Lung (tissue), 12 donors: ENCODE data around the gene TNS4. TPM values are rescaled to one million over a fixed set of nuclear protein-coding genes. Genes with fewer than 3 reads are reported as not detected.

Source experiments
- ATAC-seq: fragments of 200-7000 bp; cut with Tn5 transposase; one replicate; pipeline ENCODE4 v1.9.1; 2020; ENCODE audit warnings: moderate number of reproducible peaks; ENCODE audit not compliant: insufficient read depth, low FRiP score
- DNase-seq, 3 donors: peaks; one replicate each; pipeline ENCODE4 v3.0.0-alpha.2; 2013 to 2017
- H3K27ac ChIP-seq, 2 donors: one replicate each; pipeline ENCODE4 v1.5.1; 2013; ENCODE audit warnings: mild to moderate bottlenecking in 2 of 2, moderate library complexity in 2 of 2, control low read depth in 1 of 2, inconsistent platforms in 1 of 2, low read depth in 1 of 2, low read length in 1 of 2
- H3K27me3 ChIP-seq, 3 donors: one replicate each; pipeline ENCODE4 v1.5.1; 2013; ENCODE audit warnings: low read length in 2 of 3; ENCODE audit not compliant: control insufficient read depth in 3 of 3, insufficient read depth in 3 of 3
- H3K36me3 ChIP-seq, 4 donors: one replicate each; pipeline ENCODE4 v1.5.1; 2013; ENCODE audit warnings: low read length in 4 of 4, mild to moderate bottlenecking in 1 of 4, moderate library complexity in 1 of 4; ENCODE audit not compliant: control insufficient read depth in 4 of 4, insufficient read depth in 4 of 4
- H3K4me1 ChIP-seq, 5 donors: one replicate each; pipeline ENCODE4 v1.5.1; 2013; ENCODE audit warnings: low read length in 5 of 5, mild to moderate bottlenecking in 2 of 5, moderate library complexity in 1 of 5; ENCODE audit not compliant: control insufficient read depth in 5 of 5, insufficient read depth in 5 of 5
- H3K4me3 ChIP-seq: one replicate; pipeline ENCODE4 v1.5.1; 2013; ENCODE audit warnings: mild to moderate bottlenecking, control low read depth, moderate library complexity
- H3K9ac ChIP-seq, 2 donors: one replicate each; pipeline ENCODE4 v1.5.1; 2013; ENCODE audit warnings: low read length in 2 of 2, control low read depth in 1 of 2; ENCODE audit not compliant: insufficient read depth in 1 of 2
- H3K9me3 ChIP-seq, 4 donors: one replicate each; pipeline ENCODE4 v1.5.1; 2013; ENCODE audit warnings: low read length in 3 of 4, mild to moderate bottlenecking in 1 of 4, moderate library complexity in 1 of 4; ENCODE audit not compliant: control insufficient read depth in 4 of 4, insufficient read depth in 3 of 4
- CTCF ChIP-seq: IDR thresholded peaks from 2 replicates; pipeline ENCODE4 v1.5.1; 2012; ENCODE audit warnings: mild to moderate bottlenecking; ENCODE audit errors: control extremely low read depth, extremely low read depth
- WGBS, 2 donors: extraction: QIAGEN DNeasy Blood & Tissue Kit; methylation state at CpG; one replicate each; pipeline ENCODE4 v1.1.7; 2013; 5-methylcytosine and 5-hydroxymethylcytosine counted together
- polyA plus RNA-seq, 2 donors: library from polyadenylated mRNA; stranded (reverse); fragments of 200-250 nt; gene quantifications; one replicate each; pipeline ENCODE4 v1.2.1, GENCODE V29; 2013
- total RNA-seq, 2 donors: library from RNA; depleted of rRNA in 1 of 2; stranded (reverse); fragments of >200 nt in 1 of 2; gene quantifications; one replicate each; pipeline ENCODE4 v1.2.1, GENCODE V29; 2014 to 2021
- donor health status: control.
- donor health status: control.
- donor health status: Bipolar disorder and iron deficiency.
- donor health status: healthy.
- donor health status: DM: yes; HTN: yes; CAD: no.

The TNS4 gene
- total and polyA plus RNA-seq, 4 donors: 0.17 to 6.8 (median 2.2) TPM

DNA sequence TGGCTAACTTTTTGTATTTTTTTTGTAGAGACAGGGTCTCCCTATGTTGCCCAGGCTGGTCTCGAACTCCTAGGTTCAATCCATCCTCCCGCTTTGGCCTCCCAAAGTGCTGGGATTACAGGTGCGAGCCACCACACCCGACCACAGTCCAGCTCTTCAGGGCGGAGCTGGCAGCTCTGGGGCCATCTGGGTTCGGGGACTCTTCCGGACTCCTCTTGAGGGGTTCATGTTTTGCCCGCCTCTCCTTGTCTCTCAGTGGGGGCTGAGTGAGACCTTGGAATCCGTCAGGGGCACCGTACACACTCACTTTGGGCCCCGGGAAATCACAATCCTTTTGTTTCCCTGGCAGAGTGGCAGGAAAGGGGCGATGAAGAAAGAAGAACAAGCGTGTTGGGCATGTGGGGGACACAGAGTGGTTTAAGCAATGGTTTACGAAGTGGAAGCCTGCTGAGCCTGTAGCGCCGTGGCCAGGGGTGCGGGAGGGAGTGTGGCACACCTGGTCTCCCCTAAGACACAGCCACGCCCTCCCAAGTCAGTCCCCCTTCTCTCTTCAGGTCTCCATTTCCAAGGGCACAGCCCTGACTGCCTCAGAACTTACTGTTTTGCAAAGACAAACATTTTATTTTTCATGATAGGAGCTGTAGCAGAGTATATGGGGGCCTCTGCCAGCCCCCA lies 26.1 kb downstream of the TNS4 start:
- H3K9me3 ChIP-seq: no peaks in the 10 kb centered on the region
- TF ChIP-seq CTCF: no peak
- DNase-seq (no peak), ATAC-seq (no peak)
- peak overlapping the region in 1 of 2 donors; percentile 50 for H3K9ac ChIP-seq
- WGBS, 2 donors: 91 to 93% methylated on average over 18 of the region's 18 CpGs
- H3K36me3 ChIP-seq: no peaks in the 10 kb centered on the region
- H3K27me3 ChIP-seq: no peaks in the 10 kb centered on the region
- peaks cover 0 to 14% (median 3%) of the 10 kb centered on the region in 5 donors for H3K4me1 ChIP-seq
- no peak overlapping the region for H3K4me3 ChIP-seq
- H3K27ac ChIP-seq: no peak overlapping the region

DNA sequence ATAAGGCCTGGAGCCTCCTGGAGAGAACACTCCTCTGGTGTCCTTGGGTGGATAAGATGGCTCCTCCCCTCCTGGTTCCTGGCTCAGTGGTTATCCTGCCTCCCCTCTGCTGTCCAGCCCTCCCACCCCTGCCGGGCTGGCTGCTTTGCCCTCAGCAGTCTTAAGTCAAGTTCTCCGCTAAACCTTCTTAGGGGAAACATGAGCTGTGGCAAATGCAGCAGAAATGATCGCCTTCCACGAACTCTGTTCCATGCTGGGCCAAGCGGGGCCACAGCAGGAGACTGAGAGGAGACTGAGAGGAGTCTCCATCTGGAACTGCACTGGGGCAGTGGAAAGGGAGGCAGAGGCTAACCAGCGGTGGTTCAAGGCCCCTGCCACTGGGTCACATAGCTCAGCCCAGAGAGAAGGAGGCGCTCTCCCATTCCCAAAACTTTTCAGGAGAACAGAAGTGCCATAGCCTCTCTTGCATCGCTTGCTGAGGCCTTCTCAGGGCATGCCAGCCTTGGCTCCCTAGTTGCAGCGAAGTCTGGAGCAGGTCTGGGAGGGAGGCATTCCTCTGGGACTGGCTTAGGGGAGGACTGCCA lies 26.9 kb downstream of the TNS4 start:
- no peak for TF ChIP-seq CTCF
- Histone ChIP-seq H3K4me3 (no peak overlapping the region), H3K27ac (no peak overlapping the region), H3K36me3 (no peaks in the 10 kb centered on the region), H3K4me1 (peaks cover 0 to 14% (median under 1%) of the 10 kb centered on the region in 5 donors), H3K27me3 (no peaks in the 10 kb centered on the region), H3K9me3 (no peaks in the 10 kb centered on the region), H3K9ac (no peak overlapping the region)
- DNase-seq (peak in 1 of 3 donors; percentile 19), ATAC-seq (no peak)
- 89 to 93% methylated on average over 9 of the region's 9 CpGs for WGBS, 2 donors

DNA sequence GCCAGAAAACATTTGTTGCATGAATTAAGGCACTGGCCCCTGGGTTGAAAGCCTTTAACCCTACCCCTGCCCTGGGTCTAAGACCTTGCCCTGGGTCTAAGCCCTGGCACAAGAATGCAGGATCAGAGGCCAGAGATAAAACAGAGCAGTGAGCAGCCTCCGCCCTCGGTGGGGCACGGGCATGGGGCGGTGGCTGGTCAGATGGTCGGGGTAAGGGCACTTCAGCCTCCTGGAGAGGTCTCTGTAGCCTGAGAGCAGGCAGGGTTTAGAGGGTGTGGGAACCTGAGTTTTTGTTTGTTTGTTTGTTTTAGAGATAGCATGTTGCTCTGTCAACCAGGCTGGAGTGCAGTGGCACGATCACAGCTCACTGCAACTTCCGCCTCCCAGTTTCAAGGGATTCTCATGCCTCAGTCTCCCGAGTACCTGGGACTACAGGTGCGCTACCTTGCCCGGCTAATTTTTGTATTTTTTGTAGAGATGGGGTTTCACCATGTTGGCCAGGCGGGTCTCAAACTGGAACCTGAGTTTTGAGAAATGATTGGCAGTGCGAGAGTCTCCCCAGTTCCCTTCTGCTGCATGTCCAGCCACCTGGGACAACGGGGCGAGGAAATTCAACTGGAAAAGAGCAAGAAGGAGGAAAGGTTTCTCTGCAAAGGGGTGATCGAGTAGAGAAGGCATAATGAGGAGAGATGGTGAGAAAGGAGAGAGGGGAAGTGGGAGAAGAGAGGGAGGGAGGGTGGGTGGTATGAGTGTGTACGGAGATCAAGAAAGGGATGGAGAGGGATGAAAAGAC lies 27.7 kb downstream of the TNS4 start:
- DNase-seq (no peak), ATAC-seq (no peak)
- TF ChIP-seq CTCF: no peak
- no peaks in the 10 kb centered on the region for H3K9me3 ChIP-seq
- no peak overlapping the region for H3K4me3 ChIP-seq
- no peak overlapping the region for H3K27ac ChIP-seq
- H3K9ac ChIP-seq: no peak overlapping the region
- no peaks in the 10 kb centered on the region for H3K27me3 ChIP-seq
- no peaks in the 10 kb centered on the region for H3K36me3 ChIP-seq
- H3K4me1 ChIP-seq: peaks cover 0 to 14% (median 0%) of the 10 kb centered on the region in 5 donors
- WGBS, 2 donors: 69 to 85% methylated on average over 16 of the region's 16 CpGs
